Subcutaneous adipose tissue (tissue), 4 donors: ENCODE data around the gene PRPF38A. TPM values are rescaled to one million over a fixed set of nuclear protein-coding genes. Genes with fewer than 3 reads are reported as not detected.

Experiments used
- CTCF ChIP-seq: fragments of 450-650 bp; IDR thresholded peaks from one replicate; pipeline ENCODE4 v1.5.1; 2016; ENCODE audit warnings: low read depth, mild to moderate bottlenecking, control low read depth, antibody characterized with exemption, moderate library complexity
- total RNA-seq, 4 donors: library from RNA; depleted of rRNA; stranded (reverse); fragments of >200 nt; gene quantifications; one replicate each; pipeline ENCODE4 v1.1.0, GENCODE V29; 2016

Gene PRPF38A
- total RNA-seq, 4 donors from 2014 or later = 9.2 to 14.5 (median 9.6) TPM

DNA sequence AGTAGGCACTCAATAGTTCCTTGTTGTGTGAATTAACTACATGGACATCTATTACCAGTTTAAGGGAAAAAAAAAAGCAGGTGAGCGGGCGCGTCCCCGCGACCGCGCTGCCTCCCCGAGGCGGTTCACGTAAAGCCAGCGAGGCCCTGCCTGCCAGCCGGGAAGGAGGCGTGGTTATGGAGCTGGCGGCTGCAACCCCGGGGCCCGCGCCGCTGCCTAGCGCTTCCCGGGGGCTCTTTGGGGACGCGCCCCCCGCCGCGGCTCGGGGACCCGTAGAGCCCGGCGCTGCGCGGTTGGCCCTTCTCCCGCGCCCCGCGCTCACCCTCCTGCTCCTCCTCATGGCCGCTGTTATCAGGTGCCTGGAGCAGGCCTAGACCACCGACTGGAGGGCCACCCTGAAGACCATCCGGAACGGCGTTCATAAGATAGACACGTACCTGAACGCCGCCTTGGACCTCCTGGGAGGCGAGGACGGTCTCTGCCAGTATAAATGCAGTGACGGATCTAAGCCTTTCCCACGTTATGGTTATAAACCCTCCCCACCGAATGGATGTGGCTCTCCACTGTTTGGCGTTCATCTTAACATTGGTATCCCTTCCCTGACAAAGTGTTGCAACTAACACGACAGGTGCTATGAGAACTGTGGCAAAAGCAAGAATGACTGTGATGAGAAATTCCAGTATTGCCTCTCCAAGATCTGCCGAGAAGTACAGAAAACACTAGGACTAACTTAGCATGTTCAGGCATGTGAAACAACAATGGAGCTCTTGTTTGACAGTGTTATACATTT lies 35.8 kb upstream of the PRPF38A start:
- TF ChIP-seq CTCF = no peak

DNA sequence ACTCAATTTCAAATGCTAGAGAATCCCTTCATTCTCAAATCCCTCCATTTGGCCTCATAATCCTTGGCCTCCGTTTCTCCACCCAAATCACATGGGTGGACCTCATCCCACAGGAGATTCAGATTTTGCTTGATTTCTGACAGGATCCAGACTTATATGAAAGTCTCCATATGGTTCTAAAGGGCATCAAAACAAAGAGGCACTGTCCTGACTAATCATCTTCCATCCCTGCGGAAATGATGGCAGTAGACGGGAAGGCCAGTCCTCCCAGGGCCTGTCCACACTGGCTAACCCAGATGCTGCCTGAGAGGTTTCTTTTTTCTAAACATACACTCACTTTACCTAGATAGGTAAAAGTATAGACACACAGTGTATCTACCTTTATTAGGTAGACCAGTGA lies 19.0 kb upstream of the PRPF38A start:
- TF ChIP-seq CTCF = no peak

GRCh38 chr1:52386458-52386857 lies 17.9 kb upstream of the PRPF38A start:
- TF ChIP-seq CTCF = no peak

GRCh38 chr1:52393174-52393573 lies 11.2 kb upstream of the PRPF38A start:
- TF ChIP-seq CTCF = no peak

DNA sequence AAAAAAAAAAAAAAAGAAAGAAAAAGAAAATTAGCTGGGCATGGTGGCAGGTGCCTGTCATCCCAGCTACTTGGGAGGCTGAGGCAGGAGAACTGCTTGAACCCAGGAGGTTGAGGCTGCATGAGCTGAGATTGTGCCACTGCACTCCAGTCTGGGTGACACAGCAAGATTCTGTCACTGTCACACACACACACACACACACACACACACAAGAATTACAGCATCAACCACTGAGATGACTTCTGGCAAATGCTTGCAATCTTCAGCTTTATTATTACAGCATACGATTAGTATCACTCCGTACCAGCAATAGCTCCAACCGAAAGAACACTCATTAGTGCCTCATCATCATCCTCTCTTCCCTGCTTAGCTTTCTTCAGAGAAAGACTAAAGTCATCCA lies 4.8 kb upstream of the PRPF38A start:
- no peak for TF ChIP-seq CTCF

GRCh38 chr1:52400131-52400530 lies 4.3 kb upstream of the PRPF38A start:
- no peak for TF ChIP-seq CTCF

DNA sequence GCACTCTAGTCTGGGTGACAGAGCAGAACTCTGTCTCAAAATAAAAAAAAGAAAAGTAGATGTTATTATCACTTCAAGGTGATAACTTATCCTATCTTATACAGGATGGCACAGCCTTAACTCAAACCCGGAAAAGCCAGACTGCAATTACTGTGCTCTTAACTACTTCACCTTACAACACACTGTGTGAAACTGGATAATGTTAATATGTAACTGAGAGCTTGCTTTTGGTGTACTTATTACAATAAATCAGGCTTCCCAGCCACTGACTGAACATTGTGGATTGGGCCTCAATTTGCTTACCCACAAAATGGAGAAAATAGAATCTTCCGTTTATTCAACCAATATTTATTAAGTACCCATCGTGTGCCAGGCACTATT lies 1.6 kb upstream of the PRPF38A start:
- no peak for TF ChIP-seq CTCF
